Body of pancreas (tissue), 4 donors: Measurements from ENCODE around the gene PDE4D.

Experiments
- POLR2A ChIP-seq, 3 donors: fragments of 450-650 bp; IDR thresholded peaks; one replicate each; pipeline ENCODE4 v1.6.1; 2016; ENCODE audit warnings: antibody characterized with exemption in 3 of 3, mild to moderate bottlenecking in 2 of 3
- TF ChIP-seq, protein P1 (sequence below), 7 experiments: fragments of 450-650 bp in 4 of 7; fragments of 200-600 bp in 3 of 7; sonication (generic) in 3 of 7; IDR thresholded peaks; one replicate each; pipeline ENCODE4 v1.5.1; 2016 to 2019; ENCODE audit warnings: antibody characterized with exemption in 7 of 7

DNA sequence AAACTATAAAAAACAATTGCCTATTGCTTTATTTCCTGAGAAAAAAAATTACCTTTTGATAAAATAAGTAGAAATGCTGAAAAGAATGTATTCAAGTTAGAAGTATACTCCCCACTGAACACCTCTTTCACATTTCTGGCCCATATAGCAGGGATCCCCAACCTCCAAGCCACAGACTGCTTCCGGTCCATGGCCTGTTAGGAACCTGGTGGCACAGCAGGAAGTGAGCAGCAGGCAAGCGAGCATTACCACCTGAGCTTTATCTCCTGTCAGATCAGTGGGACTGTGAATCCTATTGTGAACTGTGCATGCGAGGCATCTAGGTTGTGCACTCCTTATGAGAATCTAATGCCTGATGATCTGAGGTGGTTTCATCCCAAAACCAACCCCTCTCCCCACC, 746.8 kb downstream of the PDE4D start:
- TF ChIP-seq, protein P1, sequence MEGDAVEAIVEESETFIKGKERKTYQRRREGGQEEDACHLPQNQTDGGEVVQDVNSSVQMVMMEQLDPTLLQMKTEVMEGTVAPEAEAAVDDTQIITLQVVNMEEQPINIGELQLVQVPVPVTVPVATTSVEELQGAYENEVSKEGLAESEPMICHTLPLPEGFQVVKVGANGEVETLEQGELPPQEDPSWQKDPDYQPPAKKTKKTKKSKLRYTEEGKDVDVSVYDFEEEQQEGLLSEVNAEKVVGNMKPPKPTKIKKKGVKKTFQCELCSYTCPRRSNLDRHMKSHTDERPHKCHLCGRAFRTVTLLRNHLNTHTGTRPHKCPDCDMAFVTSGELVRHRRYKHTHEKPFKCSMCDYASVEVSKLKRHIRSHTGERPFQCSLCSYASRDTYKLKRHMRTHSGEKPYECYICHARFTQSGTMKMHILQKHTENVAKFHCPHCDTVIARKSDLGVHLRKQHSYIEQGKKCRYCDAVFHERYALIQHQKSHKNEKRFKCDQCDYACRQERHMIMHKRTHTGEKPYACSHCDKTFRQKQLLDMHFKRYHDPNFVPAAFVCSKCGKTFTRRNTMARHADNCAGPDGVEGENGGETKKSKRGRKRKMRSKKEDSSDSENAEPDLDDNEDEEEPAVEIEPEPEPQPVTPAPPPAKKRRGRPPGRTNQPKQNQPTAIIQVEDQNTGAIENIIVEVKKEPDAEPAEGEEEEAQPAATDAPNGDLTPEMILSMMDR (IDR thresholded peaks at IDR 0.05), result no peak
- no peak for TF ChIP-seq POLR2A (IDR thresholded peaks at IDR 0.05)
